T-cell (primary cell): Measurements from ENCODE around the gene PCYOX1L. TPM values are rescaled to one million over a fixed set of nuclear protein-coding genes. Genes with fewer than 3 reads are reported as not detected.

Source experiments
- ATAC-seq, 4 experiments: fragments of 200-7000 bp in 3 of 4; fragments of 150-1000 bp in 1 of 4; cut with Tn5 transposase; replicated peaks in 1 of 4; 1 replicate in 3 of 4; 2 replicates in 1 of 4; pipeline ENCODE4 v1.10.0; 2021; ENCODE audit warnings: moderate library complexity in 3 of 4, mild to moderate bottlenecking in 2 of 4, moderate number of reproducible peaks in 1 of 4
- CTCF ChIA-PET, 2 donors: fragments of 300-600 bp; sonication (Branson Sonifier 250); formaldehyde crosslinking; loops; one replicate each; lab custom pipeline; 2022; ENCODE audit warnings: antibody characterized with exemption in 2 of 2; lab: Charles Lee
- POLR2A ChIA-PET, 2 donors: fragments of 300-600 bp; sonication (Branson Sonifier 250); formaldehyde crosslinking; loops; one replicate each; lab custom pipeline; 2022; ENCODE audit warnings: antibody characterized with exemption in 2 of 2; lab: Charles Lee
- DNase-seq, 35 experiments: peaks; one replicate each; pipeline versions ENCODE4 v3.0.0 to v3.0.0-alpha.2; 2013 to 2023
- H3K27ac ChIP-seq: one replicate; pipeline ENCODE4 v1.5.1; 2013; ENCODE audit warnings: low read length
- H3K27me3 ChIP-seq, 2 experiments: replicated peaks in 1 of 2; 1 replicate in 1 of 2; 2 replicates in 1 of 2; pipeline versions ENCODE4 v1.6.1 to v1.7.0; 2013; ENCODE audit warnings: low read length in 1 of 2, mixed read lengths in 1 of 2; ENCODE audit not compliant: control insufficient read depth in 2 of 2, insufficient read depth in 2 of 2; ENCODE audit errors: extremely low read depth in 1 of 2
- H3K36me3 ChIP-seq, 2 donors: 1 replicate in 1 of 2; 2 replicates in 1 of 2; pipeline versions ENCODE4 v1.6.1 to v1.7.0; 2013; ENCODE audit warnings: low read length in 1 of 2; ENCODE audit not compliant: control insufficient read depth in 2 of 2, insufficient read depth in 1 of 2; ENCODE audit errors: extremely low read depth in 1 of 2
- H3K4me1 ChIP-seq, 2 experiments: 1 replicate in 1 of 2; 2 replicates in 1 of 2; pipeline versions ENCODE4 v1.6.1 to v1.7.0; 2013; ENCODE audit warnings: low read length in 2 of 2, mixed read lengths in 1 of 2; ENCODE audit not compliant: insufficient read depth in 2 of 2, control insufficient read depth in 1 of 2; ENCODE audit errors: extremely low read depth in 1 of 2
- H3K4me3 ChIP-seq, 2 donors: 1 replicate in 1 of 2; 2 replicates in 1 of 2; pipeline versions ENCODE4 v1.5.1 to v1.7.0; 2013; ENCODE audit warnings: mild to moderate bottlenecking in 2 of 2, low read length in 1 of 2, moderate library complexity in 1 of 2; ENCODE audit not compliant: control insufficient read depth in 1 of 2; ENCODE audit errors: extremely low read depth in 1 of 2
- H3K9me3 ChIP-seq: 2 replicates; pipeline ENCODE4 v1.7.0; 2013
- H3K27ac Mint-ChIP-seq, 2 donors: one replicate each; pipeline ENCODE4 v1.8.0; 2020 to 2021; ENCODE audit warnings: mild to moderate bottlenecking in 2 of 2, mixed read lengths in 2 of 2
- H3K27me3 Mint-ChIP-seq, 2 donors: one replicate each; pipeline ENCODE4 v1.8.0; 2021 to 2022; ENCODE audit warnings: mixed read lengths in 2 of 2
- H3K36me3 Mint-ChIP-seq: one replicate; pipeline ENCODE4 v1.8.0; 2021; ENCODE audit warnings: mixed read lengths
- H3K4me1 Mint-ChIP-seq, 3 donors: one replicate each; pipeline ENCODE4 v1.8.0; 2020 to 2022; ENCODE audit warnings: mixed read lengths in 3 of 3, mild to moderate bottlenecking in 1 of 3
- H3K4me3 Mint-ChIP-seq, 3 donors: one replicate each; pipeline ENCODE4 v1.8.0; 2020 to 2022; ENCODE audit warnings: mild to moderate bottlenecking in 3 of 3, mixed read lengths in 3 of 3, moderate library complexity in 3 of 3
- H3K9me3 Mint-ChIP-seq, 3 donors: one replicate each; pipeline ENCODE4 v1.8.0; 2020 to 2022; ENCODE audit warnings: mixed read lengths in 3 of 3
- WGBS: methylation state at CpG from one replicate; pipeline ENCODE4 v1.1.5; 2013; ENCODE audit warnings: missing lambda C conversion rate; ENCODE audit not compliant: insufficient coverage; 5-methylcytosine and 5-hydroxymethylcytosine counted together
- total RNA-seq, 35 experiments: library from RNA in 6 of 35; stranded (reverse) in 6 of 35; fragments of 120-200 nt in 1 of 35; gene quantifications; one replicate each; pipeline versions ENCODE4 v1.2.1 to v1.2.4 and lab custom pipeline; 2013 to 2026

PCYOX1L gene
- total RNA-seq, 5 donors from 2014 or later (not counting 1 experiment from before 2014, with no cell fraction given): 26.9 to 40.2 (median 35.0) TPM

DNA sequence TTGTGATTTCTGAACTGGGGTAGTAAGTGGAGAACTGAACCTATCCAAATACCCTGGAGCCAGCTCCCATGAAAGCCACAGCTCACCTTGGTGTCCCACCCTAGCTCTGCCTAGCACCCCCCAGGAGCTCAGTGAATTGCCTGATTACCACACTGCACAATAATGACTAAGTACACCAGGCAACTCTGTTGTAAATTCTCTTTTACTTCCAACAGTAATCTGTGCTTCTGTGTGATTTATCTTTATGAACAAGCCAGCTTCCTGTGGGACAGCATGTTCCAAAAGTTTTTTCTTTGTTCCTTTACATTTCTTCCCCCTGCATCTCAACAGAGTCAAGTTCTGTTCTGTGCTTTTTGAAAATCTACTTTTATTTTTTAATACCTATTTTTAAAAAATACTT, 34.6 kb upstream of the PCYOX1L start:
- Mint-ChIP-seq H3K9me3 (peaks cover 0 to 5% (median 0%) of the 10 kb centered on the region in 3 donors), H3K36me3 (no peaks in the 10 kb centered on the region), H3K27ac (no peak overlapping the region), H3K4me1 (no peaks in the 10 kb centered on the region), H3K4me3 (no peak overlapping the region), H3K27me3 (no peaks in the 10 kb centered on the region)
- Histone ChIP-seq H3K9me3 (no peaks in the 10 kb centered on the region), H3K36me3 (no peaks in the 10 kb centered on the region), H3K27me3 (no peaks in the 10 kb centered on the region), H3K27ac (no peak overlapping the region), H3K4me1 (no peaks in the 10 kb centered on the region), H3K4me3 (no peak overlapping the region)
- no peak for ATAC-seq
- POLR2A ChIA-PET: interaction anchor here in 1 of 2 donors (0.9 kb wide), 1 partner anchor 34 kb away, joined by 9 read pairs; the partner anchor contains the start of gene PCYOX1L
- DNase-seq: no peak
- CTCF ChIA-PET: interaction anchor here (0.6 to 1.2 kb wide), 5 partner anchors 45 to 117 kb away, joined by 3 to 4 read pairs (median 3); no protein-coding TSS in a partner anchor

DNA sequence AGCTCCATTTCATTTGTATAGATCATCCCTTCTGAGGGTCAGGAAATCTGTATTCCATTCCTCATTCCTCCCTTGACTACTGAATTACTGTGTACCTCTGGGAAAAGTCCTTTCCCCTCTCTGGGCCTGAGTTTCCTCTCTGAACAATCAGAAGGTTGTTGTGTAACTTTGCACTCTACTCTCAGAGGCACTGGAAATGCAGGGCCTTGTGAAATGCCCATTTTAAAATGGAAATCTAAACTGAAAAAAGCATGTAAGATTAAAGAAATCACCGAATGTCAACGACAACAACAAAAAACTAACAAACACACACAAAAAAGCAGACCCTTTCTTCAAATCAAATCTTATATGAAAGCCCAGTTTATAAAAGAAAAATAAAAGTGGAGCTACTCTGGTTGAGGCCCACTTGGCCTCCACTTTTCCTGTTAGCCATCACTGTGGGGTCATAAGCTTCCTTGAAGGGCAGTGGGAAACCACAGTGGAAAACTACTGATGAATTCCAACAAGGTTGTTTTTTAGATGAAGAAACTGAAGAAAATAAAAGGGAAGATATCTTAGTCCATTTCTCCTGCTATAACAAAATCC, 34.1 kb upstream of the PCYOX1L start:
- H3K4me1 ChIP-seq: no peaks in the 10 kb centered on the region
- no peaks in the 10 kb centered on the region for H3K27me3 Mint-ChIP-seq
- H3K36me3 Mint-ChIP-seq: no peaks in the 10 kb centered on the region
- DNase-seq: no peak
- no peaks in the 10 kb centered on the region for H3K36me3 ChIP-seq
- POLR2A ChIA-PET: interaction anchor here in 1 of 2 donors (0.9 kb wide), 1 partner anchor 34 kb away, joined by 9 read pairs; the partner anchor contains the start of gene PCYOX1L
- no peak overlapping the region for H3K4me3 Mint-ChIP-seq
- H3K9me3 ChIP-seq: no peaks in the 10 kb centered on the region
- no peaks in the 10 kb centered on the region for H3K27me3 ChIP-seq
- no peak for ATAC-seq
- H3K4me3 ChIP-seq: no peak overlapping the region
- no peak overlapping the region for H3K27ac ChIP-seq
- H3K4me1 Mint-ChIP-seq: no peaks in the 10 kb centered on the region
- no CpG with 5 or more reads among the region's 2 CpGs for WGBS
- CTCF ChIA-PET: interaction anchor here (0.6 to 1.2 kb wide), 6 partner anchors 29 to 116 kb away, joined by 3 to 4 read pairs (median 3); no protein-coding TSS in a partner anchor
- H3K9me3 Mint-ChIP-seq: peaks cover 0 to 5% (median 0%) of the 10 kb centered on the region in 3 donors
- no peak overlapping the region for H3K27ac Mint-ChIP-seq

DNA sequence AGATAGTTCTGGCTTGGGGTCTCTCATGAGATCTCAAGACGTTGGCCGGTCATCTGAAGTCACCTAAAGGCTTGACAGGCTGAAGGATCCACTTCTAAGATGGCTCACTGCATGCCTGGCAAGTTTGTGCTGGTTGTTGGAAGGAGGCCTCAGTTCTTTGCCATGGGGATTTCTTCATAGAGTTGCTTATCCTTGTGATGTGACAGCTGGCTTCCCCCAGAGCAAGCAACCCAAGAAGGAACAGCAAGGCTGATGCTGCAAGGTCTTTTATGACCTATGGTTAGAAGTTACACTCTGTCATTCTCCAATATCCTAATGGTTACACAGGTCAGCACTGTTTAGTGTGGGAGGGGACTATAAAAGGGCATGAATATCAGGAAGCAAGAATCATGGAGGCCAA, 33.2 kb upstream of the PCYOX1L start:
- ATAC-seq (no peak), DNase-seq (no peak)
- Mint-ChIP-seq H3K4me1 (no peaks in the 10 kb centered on the region), H3K27me3 (no peaks in the 10 kb centered on the region), H3K4me3 (no peak overlapping the region), H3K9me3 (peaks cover 0 to 5% (median 0%) of the 10 kb centered on the region in 3 donors), H3K36me3 (no peaks in the 10 kb centered on the region), H3K27ac (no peak overlapping the region)
- ChIA-PET POLR2A (no interaction called here), CTCF (interaction anchor here in 1 of 2 donors (1.0 kb wide), 1 partner anchor 115 kb away, joined by 4 read pairs; no protein-coding TSS in a partner anchor)
- 80% methylated on average over 1 of the region's 2 CpGs for WGBS
- H3K9me3 ChIP-seq: no peaks in the 10 kb centered on the region
- H3K4me1 ChIP-seq: no peaks in the 10 kb centered on the region
- H3K4me3 ChIP-seq: no peak overlapping the region
- no peaks in the 10 kb centered on the region for H3K36me3 ChIP-seq
- H3K27ac ChIP-seq: no peak overlapping the region
- no peaks in the 10 kb centered on the region for H3K27me3 ChIP-seq

DNA sequence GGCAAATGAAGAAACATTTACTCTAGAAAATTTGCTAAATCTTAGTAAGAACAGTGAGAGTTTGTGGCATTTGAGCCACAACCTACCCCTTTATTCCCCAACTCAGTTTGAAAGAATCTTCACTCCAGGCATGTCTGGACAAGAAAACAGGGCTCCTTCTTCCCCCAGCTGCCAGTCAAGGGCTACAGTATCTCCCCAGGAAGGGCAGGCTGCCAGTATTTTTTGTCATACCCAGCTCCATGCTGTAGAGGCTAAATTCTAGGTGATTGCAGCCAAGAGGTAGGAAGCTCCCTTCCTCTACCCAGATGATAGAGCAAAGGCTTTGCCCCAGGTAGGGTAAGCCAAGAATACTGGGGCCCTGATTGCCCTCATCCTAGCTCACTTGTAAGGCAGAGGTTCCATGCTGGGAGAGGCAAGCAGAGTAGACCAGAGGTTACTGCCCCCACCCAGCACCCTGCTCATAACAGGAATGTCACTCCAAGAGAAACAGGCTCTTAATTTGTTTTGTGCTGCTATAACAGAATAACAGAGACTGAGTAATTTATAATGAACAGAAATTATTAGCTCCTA, 32.6 kb upstream of the PCYOX1L start:
- no peaks in the 10 kb centered on the region for H3K27me3 ChIP-seq
- H3K36me3 ChIP-seq: no peaks in the 10 kb centered on the region
- CTCF ChIA-PET: interaction anchor here (0.5 to 1.2 kb wide), 6 partner anchors 17 to 588 kb away, joined by 3 to 6 read pairs (median 4); no protein-coding TSS in a partner anchor
- H3K4me3 ChIP-seq: no peak overlapping the region
- no peak overlapping the region for H3K27ac ChIP-seq
- Mint-ChIP-seq H3K36me3 (no peaks in the 10 kb centered on the region), H3K9me3 (peaks cover 0 to 5% (median 0%) of the 10 kb centered on the region in 3 donors), H3K27me3 (no peaks in the 10 kb centered on the region), H3K4me1 (no peaks in the 10 kb centered on the region), H3K27ac (no peak overlapping the region), H3K4me3 (no peak overlapping the region)
- H3K9me3 ChIP-seq: no peaks in the 10 kb centered on the region
- DNase-seq (no peak), ATAC-seq (no peak)
- no peaks in the 10 kb centered on the region for H3K4me1 ChIP-seq
- POLR2A ChIA-PET: no interaction called here

DNA sequence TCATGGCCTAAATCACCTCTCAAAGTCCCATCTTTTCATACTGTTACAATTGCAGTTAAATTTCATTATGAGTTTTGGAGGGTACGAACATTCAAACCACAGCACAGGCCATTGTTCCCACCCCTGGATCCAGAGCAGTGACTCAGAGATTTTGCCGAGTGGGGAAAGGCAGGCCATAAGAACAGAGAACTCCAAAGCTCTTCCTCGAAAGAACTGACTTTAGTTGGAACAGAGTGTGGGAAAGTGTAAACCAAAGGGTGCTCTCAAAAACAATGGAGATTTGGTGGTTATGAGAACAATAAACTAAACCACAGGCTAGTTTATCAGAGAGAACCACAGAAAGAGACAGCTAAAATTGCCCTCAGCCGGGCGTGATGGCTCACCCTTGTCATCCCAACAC, 32.0 kb upstream of the PCYOX1L start:
- CTCF ChIA-PET: interaction anchor here in 1 of 2 donors (0.5 to 1.2 kb wide), 2 partner anchors 17 to 42 kb away, joined by 3 to 4 read pairs; no protein-coding TSS in a partner anchor
- WGBS: 100% methylated on average over 1 of the region's 5 CpGs

DNA sequence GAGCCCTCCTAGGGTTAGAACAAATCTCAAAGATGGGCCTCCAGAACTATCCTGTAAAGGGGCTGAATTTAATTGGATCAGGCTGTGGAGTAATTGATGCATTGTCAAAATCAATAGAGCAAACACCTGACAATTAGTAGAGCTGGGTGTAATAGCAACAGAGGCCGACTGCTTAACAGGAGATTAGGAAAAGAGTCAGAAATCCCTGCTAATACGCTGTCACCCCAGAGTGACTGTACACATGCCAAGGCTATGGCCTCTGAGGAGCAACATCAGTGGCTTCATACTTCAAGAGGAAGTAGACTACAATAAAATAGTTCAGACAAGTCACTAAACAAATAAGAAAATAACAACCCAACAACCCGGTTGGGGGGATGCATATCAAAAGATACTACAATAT, 31.2 kb upstream of the PCYOX1L start:
- no peaks in the 10 kb centered on the region for H3K4me1 Mint-ChIP-seq
- no peaks in the 10 kb centered on the region for H3K36me3 Mint-ChIP-seq
- no peak overlapping the region for H3K27ac ChIP-seq
- H3K9me3 Mint-ChIP-seq: peaks cover 0 to 5% (median 0%) of the 10 kb centered on the region in 3 donors
- DNase-seq (no peak), ATAC-seq (no peak)
- no peaks in the 10 kb centered on the region for H3K36me3 ChIP-seq
- ChIA-PET POLR2A (no interaction called here), CTCF (interaction anchor here in 1 of 2 donors (0.9 kb wide), 1 partner anchor 42 kb away, joined by 3 read pairs; no protein-coding TSS in a partner anchor)
- H3K27me3 Mint-ChIP-seq: no peaks in the 10 kb centered on the region
- WGBS: 83% methylated on average over 2 of the region's 3 CpGs
- H3K27me3 ChIP-seq: no peaks in the 10 kb centered on the region
- no peak overlapping the region for H3K27ac Mint-ChIP-seq
- no peak overlapping the region for H3K4me3 ChIP-seq
- H3K4me1 ChIP-seq: no peaks in the 10 kb centered on the region
- no peak overlapping the region for H3K4me3 Mint-ChIP-seq
- H3K9me3 ChIP-seq: no peaks in the 10 kb centered on the region

More for the DNA sequence above, 32.0 kb upstream of the PCYOX1L start:
- H3K9me3 Mint-ChIP-seq: peaks cover 0 to 5% (median 0%) of the 10 kb centered on the region in 3 donors
- H3K9me3 ChIP-seq: no peaks in the 10 kb centered on the region
- H3K4me3 Mint-ChIP-seq: no peak overlapping the region
- H3K36me3 Mint-ChIP-seq: no peaks in the 10 kb centered on the region
- no peaks in the 10 kb centered on the region for H3K36me3 ChIP-seq
- H3K27me3 ChIP-seq: no peaks in the 10 kb centered on the region
- POLR2A ChIA-PET: no interaction called here
- DNase-seq (no peak), ATAC-seq (no peak)
- no peaks in the 10 kb centered on the region for H3K27me3 Mint-ChIP-seq
- no peak overlapping the region for H3K4me3 ChIP-seq
- H3K4me1 ChIP-seq: no peaks in the 10 kb centered on the region
- no peak overlapping the region for H3K27ac Mint-ChIP-seq
- no peaks in the 10 kb centered on the region for H3K4me1 Mint-ChIP-seq
- H3K27ac ChIP-seq: no peak overlapping the region
